Neutrophil (primary cell): ENCODE data around the gene DCLK1.

ENCODE experiments used
- H3K27ac ChIP-seq: fragments of 200-600 bp; sonication (generic); 2 replicates; pipeline ENCODE4 v1.5.1; 2016; ENCODE audit warnings: mild to moderate bottlenecking, moderate library complexity
- H3K27me3 ChIP-seq: fragments of 200-600 bp; sonication (generic); 2 replicates; pipeline ENCODE4 v1.6.0; 2016; ENCODE audit warnings: mild to moderate bottlenecking
- H3K36me3 ChIP-seq: fragments of 200-600 bp; sonication (generic); 2 replicates; pipeline ENCODE4 v1.5.1; 2017
- H3K4me1 ChIP-seq, 2 experiments: fragments of 200-600 bp in 1 of 2; sonication (generic) in 1 of 2; 1 replicate in 1 of 2; 2 replicates in 1 of 2; pipeline versions ENCODE4 v1.5.1 to v1.6.1; 2013 to 2016; ENCODE audit warnings: low read depth in 1 of 2, low read length in 1 of 2, mild to moderate bottlenecking in 1 of 2, moderate library complexity in 1 of 2; ENCODE audit not compliant: control insufficient read depth in 1 of 2, insufficient read depth in 1 of 2
- H3K4me3 ChIP-seq, 2 experiments: fragments of 200-600 bp in 1 of 2; sonication (generic) in 1 of 2; 1 replicate in 1 of 2; 2 replicates in 1 of 2; pipeline ENCODE4 v1.5.1; 2013 to 2016; ENCODE audit warnings: low read depth in 1 of 2, low read length in 1 of 2, mild to moderate bottlenecking in 1 of 2, moderate library complexity in 1 of 2
- H3K9me3 ChIP-seq: fragments of 200-600 bp; sonication (generic); 2 replicates; pipeline ENCODE4 v1.5.1; 2016
- CTCF ChIP-seq: fragments of 200-600 bp; sonication (generic); IDR thresholded peaks from 2 replicates; pipeline ENCODE4 v1.5.1; 2016; ENCODE audit warnings: antibody characterized with exemption

Gene DCLK1

GRCh38 chr13:35865341-35866240, 265.6 kb downstream of the DCLK1 start:
- H3K4me3 ChIP-seq = no peak overlapping the region
- H3K4me1 ChIP-seq = no peaks in the 10 kb centered on the region
- H3K27me3 ChIP-seq = no peaks in the 10 kb centered on the region
- H3K9me3 ChIP-seq = no peaks in the 10 kb centered on the region
- no peaks in the 10 kb centered on the region for H3K36me3 ChIP-seq
- TF ChIP-seq CTCF = no peak
- H3K27ac ChIP-seq = no peak overlapping the region

DNA sequence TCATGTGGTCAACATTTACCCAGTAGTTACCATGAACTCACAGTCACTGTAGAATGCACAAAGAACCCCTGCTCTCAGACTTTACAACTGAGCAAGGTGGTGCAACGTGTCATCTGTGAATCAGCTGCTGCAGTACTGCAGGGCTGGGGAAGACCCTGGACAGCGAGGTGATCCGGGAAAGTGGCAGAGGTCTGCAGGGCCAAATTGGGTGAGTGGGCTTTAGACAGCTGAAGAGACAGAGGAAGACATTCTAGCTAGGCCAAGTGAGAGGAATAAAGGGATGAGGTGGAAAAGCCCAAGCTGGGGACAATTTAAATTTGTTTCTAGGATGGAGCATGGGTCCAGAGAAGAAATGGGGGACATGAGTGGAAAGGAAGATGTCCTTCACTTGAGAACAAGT, 270.5 kb downstream of the DCLK1 start:
- H3K36me3 ChIP-seq = no peaks in the 10 kb centered on the region
- no peak for TF ChIP-seq CTCF
- H3K27me3 ChIP-seq = peaks cover 17% of the 10 kb centered on the region
- no peaks in the 10 kb centered on the region for H3K4me1 ChIP-seq
- no peak overlapping the region for H3K27ac ChIP-seq
- no peak overlapping the region for H3K4me3 ChIP-seq
- no peaks in the 10 kb centered on the region for H3K9me3 ChIP-seq

- Histone ChIP-seq H3K9me3 (no peaks in the 10 kb centered on the region), H3K36me3 (no peaks in the 10 kb centered on the region), H3K4me1 (no peaks in the 10 kb centered on the region), H3K27me3 (peaks cover 24% of the 10 kb centered on the region), H3K4me3 (no peak overlapping the region), H3K27ac (no peak overlapping the region)
- TF ChIP-seq CTCF = no peak
Observed at GRCh38 chr13:35859981-35860380, 271.2 kb downstream of the DCLK1 start.

DNA sequence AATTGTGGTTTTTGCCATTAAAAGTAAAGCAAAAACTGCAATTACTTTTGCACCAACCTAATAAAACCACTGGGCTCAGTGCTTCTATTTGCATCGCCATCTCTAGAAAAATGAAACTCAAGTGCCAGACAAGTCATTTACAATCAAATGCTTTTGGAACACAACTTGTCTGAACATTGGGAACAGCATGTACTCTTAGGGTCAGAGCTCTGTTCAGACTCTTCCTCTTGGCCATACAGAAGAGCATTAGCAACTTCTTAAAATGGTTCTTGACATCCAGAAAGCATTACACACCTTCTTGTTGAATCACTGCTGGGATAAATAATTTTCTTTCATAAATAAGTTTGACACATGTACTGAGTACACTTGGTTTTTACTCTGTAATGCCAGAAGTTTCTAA, 272.5 kb downstream of the DCLK1 start:
- no peak for TF ChIP-seq CTCF
- Histone ChIP-seq H3K9me3 (no peaks in the 10 kb centered on the region), H3K36me3 (no peaks in the 10 kb centered on the region), H3K27me3 (peaks cover 29% of the 10 kb centered on the region), H3K27ac (no peak overlapping the region), H3K4me1 (no peaks in the 10 kb centered on the region), H3K4me3 (no peak overlapping the region)

DNA sequence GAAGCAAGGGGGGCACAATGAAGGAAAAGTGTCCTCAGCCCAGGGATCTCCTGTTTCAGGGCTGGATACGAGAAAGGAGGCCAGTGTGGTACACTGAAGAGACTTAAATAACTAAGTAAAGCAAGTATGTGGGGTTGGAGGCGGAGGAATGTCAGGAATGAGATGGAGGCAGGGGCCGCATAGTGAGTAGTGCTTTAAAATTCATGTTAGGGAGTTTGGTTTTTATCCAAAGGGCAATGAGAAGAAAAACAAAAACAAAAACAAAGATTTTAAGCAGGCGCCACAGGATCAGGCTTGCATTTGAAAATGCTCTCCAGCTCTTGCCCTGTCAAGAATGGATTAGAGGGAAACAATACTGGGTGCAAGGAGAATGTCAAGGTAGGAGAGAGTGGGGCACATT, 273.4 kb downstream of the DCLK1 start:
- Histone ChIP-seq H3K4me3 (no peak overlapping the region), H3K36me3 (no peaks in the 10 kb centered on the region), H3K9me3 (no peaks in the 10 kb centered on the region), H3K27ac (no peak overlapping the region), H3K27me3 (peaks cover 29% of the 10 kb centered on the region), H3K4me1 (no peaks in the 10 kb centered on the region)
- no peak for TF ChIP-seq CTCF
